ENCODE measurements around the gene RPH3AL. TPM values are rescaled to one million over a fixed set of nuclear protein-coding genes. Genes with fewer than 3 reads are reported as not detected.
"Not testable (repeated sequence)": the region's sequence is repeated elsewhere in the genome, so short reads cannot be mapped to it uniquely, and the experiment has no call there.

RPH3AL gene
- total RNA-seq, 2 experiments from 2014 or later = 0.80 to 1.6 TPM

GRCh38 chr17:248337-249235, 104.0 kb downstream of the RPH3AL start:
- ChIA-PET CTCF (no interaction called here), POLR2A (no interaction called here)

DNA sequence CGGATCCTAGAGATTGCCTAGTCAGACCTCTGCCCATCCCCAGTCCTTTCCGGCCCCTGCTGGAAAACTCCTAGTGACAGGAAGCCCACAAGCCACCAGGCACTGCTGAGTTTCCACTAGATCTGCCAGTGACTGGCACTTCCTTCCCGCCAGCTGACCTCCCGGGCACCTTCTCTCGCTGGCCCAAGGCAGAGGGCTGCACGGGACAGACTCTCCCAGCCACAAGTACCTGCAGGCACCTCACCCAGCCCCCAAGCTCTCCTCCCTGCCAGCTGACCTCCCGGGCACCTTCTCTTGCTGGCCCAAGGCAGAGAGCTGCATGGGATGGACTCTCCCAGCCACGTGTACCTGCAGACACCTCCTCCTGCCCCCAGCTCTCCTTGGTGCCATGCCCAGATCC, 104.8 kb downstream of the RPH3AL start:
- ChIA-PET POLR2A (no interaction called here), CTCF (no interaction called here)

GRCh38 chr17:246851-247421, 105.7 kb downstream of the RPH3AL start:
- CTCF ChIA-PET = no interaction called here
- POLR2A ChIA-PET = no interaction called here

- POLR2A ChIA-PET = no interaction called here
Observed at GRCh38 chr17:246226-246625, 106.4 kb downstream of the RPH3AL start.

GRCh38 chr17:245611-246010, 107.0 kb downstream of the RPH3AL start:
- ChIA-PET CTCF (no interaction called here), POLR2A (no interaction called here)

More at GRCh38 chr17:246226-246625, 106.4 kb downstream of the RPH3AL start:
- CTCF ChIA-PET = no interaction called here

GRCh38 chr17:245020-245419, 107.6 kb downstream of the RPH3AL start:
- CTCF ChIA-PET = no interaction called here
- POLR2A ChIA-PET = no interaction called here

DNA sequence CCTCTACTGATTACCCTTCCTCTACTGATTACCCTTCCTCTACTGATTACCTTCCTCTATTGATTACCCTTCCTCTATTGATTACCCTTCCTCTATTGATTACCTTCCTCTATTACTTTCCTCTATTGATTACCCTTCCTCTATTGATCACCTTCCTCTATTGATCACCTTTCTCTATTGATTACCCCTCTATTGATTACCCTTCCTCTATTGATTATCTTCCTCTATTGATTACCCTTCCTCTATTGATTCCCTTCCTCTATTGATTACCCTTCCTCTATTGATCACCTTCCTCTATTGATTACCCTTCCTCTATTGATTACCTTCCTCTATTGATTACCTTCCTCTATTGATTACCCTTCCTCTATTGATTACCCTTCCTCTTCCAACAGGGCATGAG, 108.7 kb downstream of the RPH3AL start:
- CTCF ChIA-PET, POLR2A ChIA-PET: not testable (repeated sequence)

DNA sequence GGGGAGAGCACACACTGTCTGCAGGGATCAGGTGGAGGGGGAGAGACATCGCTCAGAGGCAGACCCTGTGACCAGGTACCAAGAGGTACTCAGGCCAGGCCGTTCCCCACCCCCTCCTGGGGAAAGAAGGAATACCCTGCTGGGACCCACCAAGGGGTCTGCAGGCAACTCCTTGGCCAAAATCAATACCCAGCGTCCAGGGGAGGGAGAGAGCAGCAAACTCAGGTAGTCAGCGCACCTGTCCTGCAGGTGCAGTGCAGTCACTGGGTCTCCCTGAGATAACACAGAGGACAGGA, 113.7 kb downstream of the RPH3AL start:
- ChIA-PET CTCF (interaction anchor here (1.1 kb wide), 1 partner anchor 20 kb away, joined by 3 read pairs; no protein-coding TSS in a partner anchor), POLR2A (no interaction called here)

- CTCF ChIA-PET = interaction anchor here (1.1 kb wide), 1 partner anchor 19 kb away, joined by 3 read pairs; no protein-coding TSS in a partner anchor
- POLR2A ChIA-PET = no interaction called here
Observed at GRCh38 chr17:238071-238963, 114.3 kb downstream of the RPH3AL start.

- POLR2A ChIA-PET = no interaction called here
- CTCF ChIA-PET = no interaction called here
Observed at GRCh38 chr17:237406-237955, 115.1 kb downstream of the RPH3AL start.

DNA sequence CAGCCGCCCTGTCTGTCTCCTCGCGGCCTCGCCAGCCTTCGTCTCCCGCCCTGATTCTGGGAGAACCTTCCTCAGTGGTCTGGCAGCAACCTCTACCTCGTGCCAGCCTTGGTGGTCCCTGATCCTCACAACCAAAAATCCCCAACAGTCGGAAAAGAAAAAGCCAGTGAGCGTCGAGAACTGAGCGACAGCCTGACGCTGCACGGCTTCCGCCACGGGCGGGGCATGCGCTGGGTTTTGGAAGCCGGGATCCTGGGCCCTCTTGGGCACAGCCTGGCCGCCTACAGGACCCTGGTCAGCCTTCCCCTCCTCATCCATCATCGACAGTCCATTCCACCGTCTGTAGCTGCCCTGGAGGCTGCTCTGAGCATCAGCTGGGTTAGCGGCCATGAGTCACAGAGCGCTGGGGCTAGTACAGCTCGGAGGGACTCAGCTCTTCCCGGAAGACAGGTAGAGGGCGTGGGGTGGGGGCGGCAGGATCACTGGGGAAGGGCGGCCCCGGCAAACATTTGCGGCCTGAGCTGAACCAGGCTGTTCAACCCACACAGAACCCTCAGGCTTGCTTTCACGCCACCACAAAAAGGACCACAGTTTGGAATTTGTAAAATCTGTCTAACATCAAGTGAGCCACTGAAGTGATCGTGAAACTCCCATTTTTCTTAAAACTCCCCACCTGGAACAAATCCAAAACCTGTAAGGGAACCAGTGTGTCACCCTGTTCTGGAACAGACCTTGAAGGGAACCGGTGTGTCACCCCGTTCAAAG, 115.8 kb downstream of the RPH3AL start:
- POLR2A ChIA-PET = no interaction called here
- CTCF ChIA-PET = no interaction called here

DNA sequence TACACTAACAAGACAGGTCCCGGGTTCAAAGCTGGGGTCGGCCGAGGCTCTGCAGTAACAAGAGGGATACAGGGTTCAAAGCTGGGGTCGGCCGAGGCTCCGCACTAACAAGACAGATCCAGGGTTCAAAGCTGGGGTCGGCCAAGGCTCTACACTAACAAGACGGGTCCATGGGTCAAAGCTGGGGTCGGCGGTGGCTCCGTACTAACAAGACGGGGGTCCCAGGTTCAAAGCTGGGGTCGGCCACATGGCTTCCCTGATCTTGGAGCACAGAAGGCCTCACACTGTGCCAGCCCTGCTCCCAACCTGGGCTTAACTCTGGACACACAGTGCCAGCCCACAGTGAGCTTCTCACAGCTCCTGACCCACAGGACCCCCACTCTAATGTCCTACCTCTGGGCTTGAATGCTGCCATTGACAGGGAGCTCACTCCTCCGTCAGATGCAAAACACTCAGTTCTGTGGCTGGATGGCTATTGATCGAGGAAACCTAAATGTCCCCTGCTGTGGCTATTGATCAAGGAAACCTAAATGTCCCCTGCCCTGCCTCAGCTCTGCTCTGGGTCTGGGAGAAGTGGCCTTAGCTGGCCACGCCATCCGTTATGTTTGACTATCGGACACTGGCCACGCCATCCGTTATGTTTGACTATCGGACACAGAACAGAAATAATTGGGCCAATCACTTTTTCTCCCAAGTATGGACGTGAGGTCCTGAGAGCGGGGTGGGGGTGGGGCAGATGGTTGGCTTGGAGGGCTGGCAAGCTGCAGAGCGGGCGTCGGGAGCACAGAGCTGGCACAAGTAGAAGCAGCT, 116.6 kb downstream of the RPH3AL start:
- ChIA-PET POLR2A (no interaction called here), CTCF (no interaction called here)

GRCh38 chr17:234994-235830, 117.4 kb downstream of the RPH3AL start:
- CTCF ChIA-PET = interaction anchor here (0.6 kb wide), 1 partner anchor 42 kb away, joined by 3 read pairs; no protein-coding TSS in a partner anchor
- POLR2A ChIA-PET = not testable (repeated sequence)

DNA sequence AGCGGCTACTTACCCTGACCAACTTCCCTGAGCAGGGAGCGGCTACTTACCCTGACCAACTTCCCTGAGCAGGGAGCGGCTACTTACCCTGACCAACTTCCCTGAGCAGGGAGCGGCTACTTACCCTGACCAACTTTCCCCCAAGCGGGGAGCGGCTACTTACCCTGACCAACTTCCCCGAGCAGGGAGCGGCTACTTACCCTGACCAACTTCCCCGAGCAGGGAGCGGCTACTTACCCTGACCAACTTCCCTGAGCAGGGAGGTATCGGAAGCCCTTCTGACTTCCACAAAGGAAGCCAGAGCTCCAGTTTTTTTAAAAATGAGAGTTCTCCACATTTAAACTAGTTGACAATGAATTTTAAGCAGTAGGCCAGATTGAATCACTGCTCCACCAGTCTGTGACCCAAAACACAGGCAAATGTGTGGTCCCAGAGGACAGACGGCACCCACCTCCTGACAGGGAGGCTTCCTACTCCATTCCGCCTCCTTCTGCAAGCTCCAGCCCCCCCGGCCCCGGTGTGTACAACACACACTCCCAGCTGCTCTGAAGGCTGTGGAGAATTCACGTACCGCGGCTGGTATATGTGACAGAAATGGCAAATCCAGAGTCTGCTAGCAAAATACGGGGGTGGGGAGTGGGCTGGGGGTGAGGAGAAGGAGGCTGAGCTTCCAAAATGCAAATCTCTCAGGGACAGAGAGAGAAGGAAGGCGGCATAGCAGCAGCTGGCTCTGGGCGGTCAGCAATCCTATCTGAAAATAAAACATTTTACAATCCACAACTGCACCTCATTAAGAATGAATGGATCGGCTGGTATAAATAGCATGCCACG, 118.2 kb downstream of the RPH3AL start:
- POLR2A ChIA-PET = not testable (repeated sequence)
- CTCF ChIA-PET = interaction anchor here (0.6 kb wide), 1 partner anchor 41 kb away, joined by 3 read pairs; no protein-coding TSS in a partner anchor

DNA sequence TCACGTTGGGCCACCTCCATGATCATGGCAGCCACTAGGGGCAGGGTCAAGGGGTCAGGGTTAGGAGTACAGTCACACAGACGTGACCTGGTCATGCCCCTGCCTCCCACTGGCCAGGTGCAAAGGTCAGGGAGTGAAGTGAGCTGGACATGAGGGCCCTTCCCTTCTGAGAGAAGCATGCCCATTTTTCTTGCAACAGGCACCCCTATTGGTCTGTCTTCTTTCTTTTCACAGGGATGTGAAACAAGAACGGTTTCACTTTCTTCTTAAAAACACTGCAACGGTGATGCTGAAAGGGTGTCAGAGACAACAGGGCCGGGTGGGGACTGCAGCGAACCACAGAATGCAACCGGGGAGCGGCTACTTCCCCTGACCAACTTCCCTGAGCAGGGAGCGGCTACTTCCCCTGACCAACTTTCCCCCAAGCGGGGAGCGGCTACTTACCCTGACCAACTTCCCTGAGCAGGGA, 119.1 kb downstream of the RPH3AL start:
- POLR2A ChIA-PET = no interaction called here
- CTCF ChIA-PET = no interaction called here

- CTCF ChIA-PET = no interaction called here
- POLR2A ChIA-PET = no interaction called here
Observed at GRCh38 chr17:231966-232807, 120.4 kb downstream of the RPH3AL start.

Measured in activated CD8-positive, alpha-beta memory T cell treated with anti-CD3 and anti-CD28 coated beads for 36 hours (primary cell).